Neural cell (in vitro differentiated cells): ENCODE measurements around the gene FRAT2. TPM values are rescaled to one million over a fixed set of nuclear protein-coding genes. Genes with fewer than 3 reads are reported as not detected.

Experiments
- H2AFZ ChIP-seq: fragments of 200-600, 300-800 bp; sonication (generic), shearing (Covaris generic); 2 replicates; pipeline ENCODE4 v1.6.0; 2014; ENCODE audit warnings: low read depth, mild to moderate bottlenecking, antibody characterized with exemption, low read length, moderate library complexity
- H3F3A ChIP-seq: fragments of 200-600 bp; shearing (Covaris generic); 2 replicates; pipeline ENCODE4 v1.6.1; 2016; ENCODE audit warnings: mild to moderate bottlenecking, moderate library complexity, mixed read lengths, antibody characterized with exemption, low read length; ENCODE audit not compliant: insufficient read depth, poor library complexity, severe bottlenecking
- H3K27ac ChIP-seq: fragments of 200-600, 300-800 bp; sonication (generic), shearing (Covaris generic); 2 replicates; pipeline ENCODE4 v1.5.1; 2014; ENCODE audit warnings: mild to moderate bottlenecking, low read length, moderate library complexity
- H3K27me3 ChIP-seq: fragments of 300-800, 200-600 bp; sonication (generic), shearing (Covaris generic); 2 replicates; pipeline ENCODE4 v1.6.0; 2014; ENCODE audit warnings: mild to moderate bottlenecking, low read depth, low read length, moderate library complexity; ENCODE audit not compliant: insufficient read depth
- H3K36me3 ChIP-seq: fragments of 300-800, 200-600 bp; sonication (generic), shearing (Covaris generic); 2 replicates; pipeline ENCODE4 v1.5.1; 2014; ENCODE audit warnings: mild to moderate bottlenecking, antibody characterized with exemption, low read length, moderate library complexity; ENCODE audit not compliant: insufficient read depth
- H3K4me2 ChIP-seq: fragments of 300-800, 200-600 bp; sonication (generic), shearing (Covaris generic); 2 replicates; pipeline ENCODE4 v1.6.0; 2014; ENCODE audit warnings: mild to moderate bottlenecking, low read length
- H3K4me3 ChIP-seq: fragments of 300-800, 200-600 bp; sonication (generic), shearing (Covaris generic); 2 replicates; pipeline ENCODE4 v1.5.1; 2014; ENCODE audit warnings: mild to moderate bottlenecking, low read length, moderate library complexity
- H3K79me2 ChIP-seq: fragments of 200-600 bp; shearing (Covaris generic); replicated peaks from 2 replicates; pipeline ENCODE4 v1.6.0; 2014; ENCODE audit warnings: mild to moderate bottlenecking, low read length, moderate library complexity; ENCODE audit not compliant: insufficient read depth
- H3K9ac ChIP-seq: fragments of 300-800, 200-600 bp; sonication (generic), shearing (Covaris generic); 2 replicates; pipeline ENCODE4 v1.6.1; 2016; ENCODE audit warnings: mild to moderate bottlenecking, low read length, mixed read lengths
- H3K9me2 ChIP-seq: fragments of 200-600 bp; shearing (Covaris generic); 2 replicates; pipeline ENCODE4 v1.6.1; 2016; ENCODE audit warnings: mild to moderate bottlenecking, low read length, mixed read lengths; ENCODE audit not compliant: insufficient read depth
- H3K9me3 ChIP-seq: fragments of 200-600, 300-800 bp; sonication (generic), shearing (Covaris generic); 2 replicates; pipeline ENCODE4 v1.6.1; 2016; ENCODE audit warnings: mild to moderate bottlenecking, mixed run types, low read length, moderate library complexity, mixed read lengths
- H4K20me1 ChIP-seq: fragments of 200-600 bp; shearing (Covaris generic); 2 replicates; pipeline ENCODE4 v1.6.1; 2016; ENCODE audit warnings: mild to moderate bottlenecking, mixed run types; ENCODE audit not compliant: insufficient read depth
- CTCF ChIP-seq: fragments of 450-650 bp; IDR thresholded peaks from 2 replicates; pipeline ENCODE4 v1.5.1; 2014; ENCODE audit warnings: antibody characterized with exemption, mild to moderate bottlenecking, moderate library complexity; ENCODE audit not compliant: poor library complexity, severe bottlenecking
- EP300 ChIP-seq: fragments of 450-650 bp; conservative IDR thresholded peaks from 2 replicates; pipeline ENCODE4 v1.6.1; 2014; ENCODE audit warnings: antibody characterized with exemption, mild to moderate bottlenecking, moderate library complexity; ENCODE audit not compliant: poor library complexity, severe bottlenecking
- EZH2 ChIP-seq: fragments of 200-600, 300-800 bp; shearing (Covaris generic), sonication (generic); IDR thresholded peaks from 2 replicates; pipeline ENCODE4 v1.6.1; 2014; ENCODE audit warnings: antibody characterized with exemption, low read length, borderline replicate concordance, mild to moderate bottlenecking; ENCODE audit not compliant: insufficient read depth, poor library complexity, severe bottlenecking
- MXI1 ChIP-seq: fragments of 450-650 bp; conservative IDR thresholded peaks from 2 replicates; pipeline ENCODE4 v1.6.1; 2014; ENCODE audit warnings: antibody characterized with exemption, mild to moderate bottlenecking; ENCODE audit not compliant: poor library complexity, severe bottlenecking
- POLR2AphosphoS5 ChIP-seq: IDR thresholded peaks from 2 replicates; pipeline ENCODE4 v1.6.1; 2012
- RAD21 ChIP-seq: fragments of 450-650 bp; conservative IDR thresholded peaks from 2 replicates; pipeline ENCODE4 v1.6.1; 2014; ENCODE audit warnings: antibody characterized with exemption, mild to moderate bottlenecking, moderate library complexity
- REST ChIP-seq: IDR thresholded peaks from 2 replicates; pipeline ENCODE4 v1.6.1; 2012; ENCODE audit warnings: borderline replicate concordance
- SMC3 ChIP-seq: fragments of 450-650 bp; conservative IDR thresholded peaks from 2 replicates; pipeline ENCODE4 v1.6.1; 2014; ENCODE audit warnings: antibody characterized with exemption, mild to moderate bottlenecking, moderate library complexity; ENCODE audit not compliant: poor library complexity
- TAF1 ChIP-seq: IDR thresholded peaks from 2 replicates; pipeline ENCODE4 v1.6.1; 2012; ENCODE audit warnings: low read depth
- polyA plus RNA-seq: library from polyadenylated mRNA; depleted of rRNA; stranded (reverse); fragments of >200 nt; gene quantifications from 2 replicates; pipeline ENCODE4 v1.2.3, GENCODE V29; 2014

Gene FRAT2
- polyA plus RNA-seq, 1 donor from 2014 or later = 18.5 TPM

GRCh38 chr10:97300980-97301379, 33.5 kb downstream of the FRAT2 start (continued):
- no peak for TF ChIP-seq CTCF

- no peaks in the 10 kb centered on the region for H3K27me3 ChIP-seq
- no peak overlapping the region for H3K27ac ChIP-seq
- no peak overlapping the region for H2AFZ ChIP-seq
- no peaks in the 10 kb centered on the region for H3F3A ChIP-seq
- no peaks in the 10 kb centered on the region for H3K9me3 ChIP-seq
- no peaks in the 10 kb centered on the region for H3K79me2 ChIP-seq
- TF ChIP-seq RAD21 (no peak), POLR2AphosphoS5 (no peak), CTCF (no peak), TAF1 (no peak), EP300 (no peak), EZH2 (no peak)
- no peak overlapping the region for H3K4me3 ChIP-seq
- H3K9ac ChIP-seq = no peak overlapping the region
- no peak overlapping the region for H3K4me2 ChIP-seq
- H4K20me1 ChIP-seq = no peaks in the 10 kb centered on the region
- H3K36me3 ChIP-seq = no peaks in the 10 kb centered on the region
- H3K9me2 ChIP-seq = no peaks in the 10 kb centered on the region
Measured at GRCh38 chr10:97298223-97298571, 36.3 kb downstream of the FRAT2 start.

- Histone ChIP-seq H3F3A (no peaks in the 10 kb centered on the region), H2AFZ (no peak overlapping the region), H3K79me2 (no peaks in the 10 kb centered on the region), H3K27me3 (no peaks in the 10 kb centered on the region), H3K4me2 (no peak overlapping the region), H3K9me2 (no peaks in the 10 kb centered on the region), H4K20me1 (no peaks in the 10 kb centered on the region), H3K9me3 (no peaks in the 10 kb centered on the region), H3K4me3 (no peak overlapping the region), H3K27ac (no peak overlapping the region), H3K9ac (no peak overlapping the region), H3K36me3 (no peaks in the 10 kb centered on the region)
- TF ChIP-seq RAD21 (no peak), CTCF (no peak), TAF1 (no peak), POLR2AphosphoS5 (no peak), EZH2 (no peak), REST (no peak), SMC3 (no peak), MXI1 (no peak), EP300 (no peak)
Measured at GRCh38 chr10:97297556-97298222, 36.8 kb downstream of the FRAT2 start.
